Right forelimb (tissue), 1 donor: ENCODE measurements around the gene ANKEF1.
"Not testable (repeated sequence)": the region's sequence is repeated elsewhere in the genome, so short reads cannot be mapped to it uniquely, and the experiment has no call there.

Experiments used
- DNase-seq: peaks from one replicate; pipeline ENCODE4 v3.0.0-alpha.2; 2018

Gene ANKEF1

GRCh38 chr20:10033905-10034650, 709 bp upstream of the ANKEF1 start:
- no peak for DNase-seq

- not testable (repeated sequence) for DNase-seq
Observed at GRCh38 chr20:10036321-10036720, 1.5 kb downstream of the ANKEF1 start.

GRCh38 chr20:10040070-10040975, 5.5 kb downstream of the ANKEF1 start:
- no peak for DNase-seq

GRCh38 chr20:10042086-10042485, 7.3 kb downstream of the ANKEF1 start:
- no peak for DNase-seq

- no peak for DNase-seq
Observed at GRCh38 chr20:10047427-10047826, 12.6 kb downstream of the ANKEF1 start.

- no peak for DNase-seq
Observed at GRCh38 chr20:10051185-10051584, 16.4 kb downstream of the ANKEF1 start.

- no peak for DNase-seq
Observed at GRCh38 chr20:10059006-10059405, 24.2 kb downstream of the ANKEF1 start.

- no peak for DNase-seq
Observed at GRCh38 chr20:10060226-10060625, 25.4 kb downstream of the ANKEF1 start.

- DNase-seq, result no peak
Observed at GRCh38 chr20:10061641-10062040, 26.9 kb downstream of the ANKEF1 start.

GRCh38 chr20:10063482-10063881, 28.7 kb downstream of the ANKEF1 start:
- DNase-seq, result no peak

GRCh38 chr20:10064611-10065010, 29.8 kb downstream of the ANKEF1 start:
- no peak for DNase-seq

- no peak for DNase-seq
Observed at GRCh38 chr20:10065154-10065833, 30.5 kb downstream of the ANKEF1 start.

GRCh38 chr20:10067321-10067720, 32.5 kb downstream of the ANKEF1 start:
- no peak for DNase-seq

GRCh38 chr20:10074513-10074912, 39.7 kb downstream of the ANKEF1 start:
- no peak for DNase-seq

GRCh38 chr20:10075606-10076005, 40.8 kb downstream of the ANKEF1 start:
- no peak for DNase-seq

- no peak for DNase-seq
Observed at GRCh38 chr20:10076126-10077080, 41.6 kb downstream of the ANKEF1 start.

- no peak for DNase-seq
Observed at GRCh38 chr20:10077081-10077471, 42.3 kb downstream of the ANKEF1 start.

- no peak for DNase-seq
Observed at GRCh38 chr20:10077886-10078285, 43.1 kb downstream of the ANKEF1 start.

GRCh38 chr20:10078403-10078802, 43.6 kb downstream of the ANKEF1 start:
- no peak for DNase-seq

- no peak for DNase-seq
Observed at GRCh38 chr20:10079964-10080363, 45.2 kb downstream of the ANKEF1 start.

GRCh38 chr20:10080574-10080973, 45.8 kb downstream of the ANKEF1 start:
- no peak for DNase-seq

GRCh38 chr20:10089871-10090587, 55.2 kb downstream of the ANKEF1 start:
- no peak for DNase-seq
